ENCODE results near the gene ZNF831.

DNA sequence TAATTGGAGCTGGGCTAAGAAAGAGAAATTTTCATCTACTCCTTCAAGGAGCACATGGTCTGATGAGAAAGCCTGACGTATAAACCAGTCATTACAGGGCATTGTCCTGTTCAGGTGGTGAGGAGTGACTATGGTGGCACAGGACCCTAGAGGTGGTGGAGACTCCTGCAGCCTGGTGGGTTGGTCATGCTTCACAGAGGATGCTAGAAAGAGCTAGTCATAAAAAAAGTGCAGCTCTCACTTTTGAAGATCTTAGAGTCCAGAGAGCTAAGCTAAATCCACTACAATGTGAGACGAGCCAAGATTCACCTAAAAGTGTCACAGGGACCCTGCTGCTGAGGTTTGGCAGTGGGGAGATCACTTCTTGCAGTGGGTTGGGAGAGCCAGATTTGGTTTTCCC is 9.8 kb upstream of the ZNF831 start:
- TF ChIP-seq, protein P1, sequence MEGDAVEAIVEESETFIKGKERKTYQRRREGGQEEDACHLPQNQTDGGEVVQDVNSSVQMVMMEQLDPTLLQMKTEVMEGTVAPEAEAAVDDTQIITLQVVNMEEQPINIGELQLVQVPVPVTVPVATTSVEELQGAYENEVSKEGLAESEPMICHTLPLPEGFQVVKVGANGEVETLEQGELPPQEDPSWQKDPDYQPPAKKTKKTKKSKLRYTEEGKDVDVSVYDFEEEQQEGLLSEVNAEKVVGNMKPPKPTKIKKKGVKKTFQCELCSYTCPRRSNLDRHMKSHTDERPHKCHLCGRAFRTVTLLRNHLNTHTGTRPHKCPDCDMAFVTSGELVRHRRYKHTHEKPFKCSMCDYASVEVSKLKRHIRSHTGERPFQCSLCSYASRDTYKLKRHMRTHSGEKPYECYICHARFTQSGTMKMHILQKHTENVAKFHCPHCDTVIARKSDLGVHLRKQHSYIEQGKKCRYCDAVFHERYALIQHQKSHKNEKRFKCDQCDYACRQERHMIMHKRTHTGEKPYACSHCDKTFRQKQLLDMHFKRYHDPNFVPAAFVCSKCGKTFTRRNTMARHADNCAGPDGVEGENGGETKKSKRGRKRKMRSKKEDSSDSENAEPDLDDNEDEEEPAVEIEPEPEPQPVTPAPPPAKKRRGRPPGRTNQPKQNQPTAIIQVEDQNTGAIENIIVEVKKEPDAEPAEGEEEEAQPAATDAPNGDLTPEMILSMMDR (IDR thresholded peaks at IDR 0.05) = no peak
- TF ChIP-seq NFIC (IDR thresholded peaks at IDR 0.05; ENCODE audit: borderline replicate concordance) (no peak), RFX5 (IDR thresholded peaks at IDR 0.05; ENCODE audit: low read length) (no peak), FOXM1 (IDR thresholded peaks at IDR 0.05; ENCODE audit: low read depth) (no peak), GABPA (IDR thresholded peaks at IDR 0.05; ENCODE audit: low read depth) (no peak), POLR2AphosphoS5 (IDR thresholded peaks at IDR 0.05; ENCODE audit: low read depth, low read length) (no peak), SIN3A (IDR thresholded peaks at IDR 0.05; ENCODE audit: borderline replicate concordance, low read depth, low read length) (no peak), GATA2 (CRISPR knock-in tag; IDR thresholded peaks at IDR 0.05) (no peak), RAD21 (IDR thresholded peaks at IDR 0.05; ENCODE audit: low read length) (no peak), FOXJ3 (CRISPR knock-in tag; IDR thresholded peaks at IDR 0.05) (no peak)
- TF ChIP-seq, protein P2, sequence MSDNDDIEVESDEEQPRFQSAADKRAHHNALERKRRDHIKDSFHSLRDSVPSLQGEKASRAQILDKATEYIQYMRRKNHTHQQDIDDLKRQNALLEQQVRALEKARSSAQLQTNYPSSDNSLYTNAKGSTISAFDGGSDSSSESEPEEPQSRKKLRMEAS (IDR thresholded peaks at IDR 0.05; ENCODE audit: low read depth) = no peak
- TF ChIP-seq, protein P3, sequence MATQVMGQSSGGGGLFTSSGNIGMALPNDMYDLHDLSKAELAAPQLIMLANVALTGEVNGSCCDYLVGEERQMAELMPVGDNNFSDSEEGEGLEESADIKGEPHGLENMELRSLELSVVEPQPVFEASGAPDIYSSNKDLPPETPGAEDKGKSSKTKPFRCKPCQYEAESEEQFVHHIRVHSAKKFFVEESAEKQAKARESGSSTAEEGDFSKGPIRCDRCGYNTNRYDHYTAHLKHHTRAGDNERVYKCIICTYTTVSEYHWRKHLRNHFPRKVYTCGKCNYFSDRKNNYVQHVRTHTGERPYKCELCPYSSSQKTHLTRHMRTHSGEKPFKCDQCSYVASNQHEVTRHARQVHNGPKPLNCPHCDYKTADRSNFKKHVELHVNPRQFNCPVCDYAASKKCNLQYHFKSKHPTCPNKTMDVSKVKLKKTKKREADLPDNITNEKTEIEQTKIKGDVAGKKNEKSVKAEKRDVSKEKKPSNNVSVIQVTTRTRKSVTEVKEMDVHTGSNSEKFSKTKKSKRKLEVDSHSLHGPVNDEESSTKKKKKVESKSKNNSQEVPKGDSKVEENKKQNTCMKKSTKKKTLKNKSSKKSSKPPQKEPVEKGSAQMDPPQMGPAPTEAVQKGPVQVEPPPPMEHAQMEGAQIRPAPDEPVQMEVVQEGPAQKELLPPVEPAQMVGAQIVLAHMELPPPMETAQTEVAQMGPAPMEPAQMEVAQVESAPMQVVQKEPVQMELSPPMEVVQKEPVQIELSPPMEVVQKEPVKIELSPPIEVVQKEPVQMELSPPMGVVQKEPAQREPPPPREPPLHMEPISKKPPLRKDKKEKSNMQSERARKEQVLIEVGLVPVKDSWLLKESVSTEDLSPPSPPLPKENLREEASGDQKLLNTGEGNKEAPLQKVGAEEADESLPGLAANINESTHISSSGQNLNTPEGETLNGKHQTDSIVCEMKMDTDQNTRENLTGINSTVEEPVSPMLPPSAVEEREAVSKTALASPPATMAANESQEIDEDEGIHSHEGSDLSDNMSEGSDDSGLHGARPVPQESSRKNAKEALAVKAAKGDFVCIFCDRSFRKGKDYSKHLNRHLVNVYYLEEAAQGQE (IDR thresholded peaks at IDR 0.05; ENCODE audit: low read depth, low read length) = no peak
